SK-N-SH treated with all-trans-retinoic acid at 6 μM for 48 hours (cell line): ENCODE data around the gene METRNL.
"Not testable (repeated sequence)": the region's sequence is repeated elsewhere in the genome, so short reads cannot be mapped to it uniquely, and the experiment has no call there.

Source experiments
- ARNTL ChIP-seq: fragments of 450-650 bp; formaldehyde crosslinking; IDR thresholded peaks from 2 replicates; pipeline ENCODE4 v1.5.0; 2020; ENCODE audit warnings: low read depth, mild to moderate bottlenecking, moderate library complexity, borderline replicate concordance
- PATZ1 ChIP-seq: fragments of 250-450 bp; sonication (Bioruptor Pico); IDR thresholded peaks from 2 replicates; pipeline ENCODE4 v1.8.0; 2020; ENCODE audit warnings: mild to moderate bottlenecking, moderate library complexity, borderline replicate concordance
- ZFP3 ChIP-seq: fragments of 250-450 bp; sonication (Bioruptor Pico); IDR thresholded peaks from 2 replicates; pipeline ENCODE4 v1.5.0; 2020; ENCODE audit warnings: mild to moderate bottlenecking, moderate library complexity
- ZNF70 ChIP-seq: fragments of 450-650 bp; formaldehyde crosslinking; IDR thresholded peaks from 2 replicates; pipeline ENCODE4 v1.5.0; 2020; ENCODE audit warnings: mild to moderate bottlenecking, moderate library complexity

GRCh38 chr17:83047818-83048475 lies 31.5 kb upstream of the METRNL start:
- not testable (repeated sequence) for TF ChIP-seq ARNTL (CRISPR knock-in tag); PATZ1; ZFP3 (CRISPR knock-in tag); ZNF70 (CRISPR knock-in tag)
